ENCODE measurements around the gene TMEM147. TPM values are rescaled to one million over a fixed set of nuclear protein-coding genes. Genes with fewer than 3 reads are reported as not detected.
A peak's percentile ranks its signal among the peaks of the same experiment; 100 is the strongest.

The TMEM147 gene
- polyA plus RNA-seq, 2 of the 4 experiments (the other 2 are of a cell fraction) = 282 to 335 TPM

- TF ChIP-seq, protein P1, sequence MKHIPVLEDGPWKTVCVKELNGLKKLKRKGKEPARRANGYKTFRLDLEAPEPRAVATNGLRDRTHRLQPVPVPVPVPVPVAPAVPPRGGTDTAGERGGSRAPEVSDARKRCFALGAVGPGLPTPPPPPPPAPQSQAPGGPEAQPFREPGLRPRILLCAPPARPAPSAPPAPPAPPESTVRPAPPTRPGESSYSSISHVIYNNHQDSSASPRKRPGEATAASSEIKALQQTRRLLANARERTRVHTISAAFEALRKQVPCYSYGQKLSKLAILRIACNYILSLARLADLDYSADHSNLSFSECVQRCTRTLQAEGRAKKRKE (CRISPR knock-in tag; IDR thresholded peaks at IDR 0.05; ENCODE audit: low read depth) = no peak
- TF ChIP-seq RARB (CRISPR knock-in tag; IDR thresholded peaks at IDR 0.05) (no peak), NFE2L2 (conservative IDR thresholded peaks at IDR 0.05; ENCODE audit: low read length) (no peak), SMC3 (IDR thresholded peaks at IDR 0.05) (peak; percentile 63), ZSCAN20 (CRISPR knock-in tag; IDR thresholded peaks at IDR 0.05) (no peak), KDM1A (IDR thresholded peaks at IDR 0.05; ENCODE audit: low read depth) (no peak), ESRRA (IDR thresholded peaks at IDR 0.05; ENCODE audit: borderline replicate concordance, low read length) (no peak), ZFP36 (IDR thresholded peaks at IDR 0.05; ENCODE audit: borderline replicate concordance, partially characterized antibody) (no peak), RCOR1 (IDR thresholded peaks at IDR 0.05; ENCODE audit: low read depth, low read length) (no peak), POLR2A (IDR thresholded peaks at IDR 0.05; ENCODE audit: low read length) (peak; percentile 26; the same call in 1 of the 2 replicates), HOXA7 (CRISPR knock-in tag; IDR thresholded peaks at IDR 0.05) (no peak), BCL3 (IDR thresholded peaks at IDR 0.05) (no peak), USF2 (IDR thresholded peaks at IDR 0.05) (no peak), HDAC2 (IDR thresholded peaks at IDR 0.05) (no peak), BHLHE40 (IDR thresholded peaks at IDR 0.05; ENCODE audit: low read depth, low read length) (no peak), KDM5A (IDR thresholded peaks at IDR 0.05) (no peak), EP300 (IDR thresholded peaks at IDR 0.05) (no peak), HOXB13 (CRISPR knock-in tag; IDR thresholded peaks at IDR 0.05; ENCODE audit: low read depth) (no peak), MYC (IDR thresholded peaks at IDR 0.05; ENCODE audit: borderline replicate concordance, low read length) (peak; percentile 19; the same call in 1 of the 2 replicates), HOXB5 (CRISPR knock-in tag; IDR thresholded peaks at IDR 0.05) (no peak), RAD21 (conservative IDR thresholded peaks at IDR 0.05 in 1 of 2, IDR thresholded peaks at IDR 0.05 in 1 of 2) (peak; percentile 82 to 95), RFX5 (IDR thresholded peaks at IDR 0.05) (0 out of 2 replicates have a peak, but pooled peaks have one; percentile 33), HES2 (IDR thresholded peaks at IDR 0.05) (no peak), CEBPB (IDR thresholded peaks at IDR 0.05) (no peak), RNF2 (IDR thresholded peaks at IDR 0.05; ENCODE audit: borderline replicate concordance, low read depth) (no peak)
- TF ChIP-seq, protein P2, sequence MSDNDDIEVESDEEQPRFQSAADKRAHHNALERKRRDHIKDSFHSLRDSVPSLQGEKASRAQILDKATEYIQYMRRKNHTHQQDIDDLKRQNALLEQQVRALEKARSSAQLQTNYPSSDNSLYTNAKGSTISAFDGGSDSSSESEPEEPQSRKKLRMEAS (IDR thresholded peaks at IDR 0.05) = peak; percentile 66; the same call in 1 of the 2 replicates
Measured at GRCh38 chr19:35555301-35556005, 10.0 kb downstream of the TMEM147 start (continued).

GRCh38 chr19:35556025-35556590 is 10.7 kb downstream of the TMEM147 start:
- FAIRE-seq = peak; percentile 78
- CTCF ChIA-PET = interaction anchor here (0.5 to 6.9 kb wide), 61 partner anchors 8 to 512 kb away, joined by 3 to 80 read pairs (median 5); partner anchors contain the start of genes COX6B1, HAUS5, PMIS2 and PSENEN
- POLR2A ChIA-PET = no interaction called here
- H3K4me3 ChIP-seq = no peak overlapping the region
- H3K9me3 ChIP-seq = no peaks in the 10 kb centered on the region
- no peak overlapping the region for H3K27ac ChIP-seq
- H3K4me2 ChIP-seq = no peak overlapping the region
- no peak for DNase-seq (ENCODE audit: low read depth in 1 of 2, low spot score in 1 of 2)
- 0 out of 3 replicates have a peak, but pooled peaks cover 6% of the 10 kb centered on the region for H3K4me1 ChIP-seq
- ATAC-seq = no peak
- 80% methylated on average over 9 of the region's 9 CpGs for WGBS (ENCODE audit: missing lambda C conversion rate)
- TF ChIP-seq HOXB13 (CRISPR knock-in tag; IDR thresholded peaks at IDR 0.05; ENCODE audit: low read depth) (no peak), CEBPB (IDR thresholded peaks at IDR 0.05) (no peak), MYC (IDR thresholded peaks at IDR 0.05; ENCODE audit: borderline replicate concordance, low read length) (0 out of 2 replicates have a peak, but pooled peaks have one; percentile 5), TFCP2L1 (CRISPR knock-in tag; IDR thresholded peaks at IDR 0.05) (no peak), RNF2 (IDR thresholded peaks at IDR 0.05; ENCODE audit: borderline replicate concordance, low read depth) (no peak), HMGXB4 (CRISPR knock-in tag; IDR thresholded peaks at IDR 0.05; ENCODE audit: borderline replicate concordance) (no peak), ZFP36 (IDR thresholded peaks at IDR 0.05; ENCODE audit: borderline replicate concordance, partially characterized antibody) (no peak), CTCF (IDR thresholded peaks at IDR 0.05) (peak; percentile 19; the same call in 2 of the 3 replicates), GATA3 (IDR thresholded peaks at IDR 0.05; ENCODE audit: borderline replicate concordance) (no peak), BHLHE40 (IDR thresholded peaks at IDR 0.05; ENCODE audit: low read depth, low read length) (no peak), RFX5 (IDR thresholded peaks at IDR 0.05) (no peak)
- TF ChIP-seq, protein P2 (IDR thresholded peaks at IDR 0.05) = no peak
